Sigmoid colon (tissue), 4 donors: Measurements from ENCODE around the gene HLF.

Experiments used
- CTCF ChIP-seq, 4 experiments: fragments of 450-650 bp in 3 of 4; fragments of 200-600 bp in 1 of 4; IDR thresholded peaks; one replicate each; pipeline ENCODE4 v1.5.1; 2016 to 2019; ENCODE audit warnings: antibody characterized with exemption in 4 of 4, mild to moderate bottlenecking in 3 of 4, moderate library complexity in 2 of 4
- EP300 ChIP-seq, 4 donors: sonication (generic); formaldehyde crosslinking; IDR thresholded peaks; one replicate each; pipeline ENCODE4 v1.6.1; 2017; ENCODE audit warnings: antibody characterized with exemption in 4 of 4
- POLR2A ChIP-seq, 2 donors: fragments of 450-650 bp; IDR thresholded peaks; one replicate each; pipeline ENCODE4 v1.6.1; 2016; ENCODE audit warnings: antibody characterized with exemption in 2 of 2, mild to moderate bottlenecking in 2 of 2, moderate library complexity in 2 of 2
- POLR2AphosphoS5 ChIP-seq, 4 donors: sonication (generic); formaldehyde crosslinking; IDR thresholded peaks; one replicate each; pipeline ENCODE4 v1.6.1; 2017; ENCODE audit warnings: antibody characterized with exemption in 4 of 4

- TF ChIP-seq CTCF (IDR thresholded peaks at IDR 0.05) = no peak
- TF ChIP-seq POLR2AphosphoS5 (IDR thresholded peaks at IDR 0.05) = no peak
- no peak for TF ChIP-seq POLR2A (IDR thresholded peaks at IDR 0.05)
- no peak for TF ChIP-seq EP300 (IDR thresholded peaks at IDR 0.05)
Observed at GRCh38 chr17:55311767-55312375, 47.1 kb downstream of the HLF start.
